Left ventricle myocardium inferior (tissue), 1 donor: ENCODE measurements around the gene PLA2G2C. TPM values are rescaled to one million over a fixed set of nuclear protein-coding genes. Genes with fewer than 3 reads are reported as not detected.
"Not testable (repeated sequence)": the region's sequence is repeated elsewhere in the genome, so short reads cannot be mapped to it uniquely, and the experiment has no call there.

Experiments used
- DNase-seq: peaks from one replicate; pipeline ENCODE4 v3.0.0-alpha.2; 2020
- H3K27ac ChIP-seq: fragments of 200-600 bp; replicated peaks from 2 replicates; pipeline ENCODE4 v1.8.0; 2021
- H3K27me3 ChIP-seq: fragments of 200-600 bp; 2 replicates; pipeline ENCODE4 v1.8.0; 2021; ENCODE audit warnings: low read depth
- H3K36me3 ChIP-seq: fragments of 200-600 bp; 2 replicates; pipeline ENCODE4 v1.8.0; 2021
- H3K4me1 ChIP-seq: fragments of 200-600 bp; 2 replicates; pipeline ENCODE4 v1.8.0; 2021
- H3K4me3 ChIP-seq: fragments of 200-600 bp; 2 replicates; pipeline ENCODE4 v1.8.0; 2021; ENCODE audit warnings: mild to moderate bottlenecking, moderate library complexity
- H3K9me3 ChIP-seq: fragments of 200-600 bp; replicated peaks from 2 replicates; pipeline ENCODE4 v1.8.0; 2021
- intact Hi-C: fragments of 100-400 bp; cut with micrococcal nuclease; formaldehyde crosslinking; loops from one replicate; pipeline ENCODE4 v1.11.0; 2022
- long read RNA-seq: library from polyadenylated mRNA; unstranded; transcript quantifications from one replicate; pipeline ENCODE4 v2.0.0, GENCODE V29; 2021
- total RNA-seq: library from RNA; stranded (reverse); fragmentation: NEBNext Ultra II Directional; extraction: Animal tissue kit (Norgen Biotek cat#: 25700); gene quantifications from one replicate; pipeline ENCODE4 v1.2.1, GENCODE V29; 2021
- TF ChIP-seq, protein P1 (sequence below): fragments of 200-600 bp; IDR thresholded peaks from 2 replicates; pipeline ENCODE4 v1.8.0; 2021; ENCODE audit warnings: antibody characterized with exemption, mild to moderate bottlenecking, borderline replicate concordance
- donor health status: DM: no; HTN: yes; CAD: no; lungs with severe emphysema.

Gene PLA2G2C, protein sequence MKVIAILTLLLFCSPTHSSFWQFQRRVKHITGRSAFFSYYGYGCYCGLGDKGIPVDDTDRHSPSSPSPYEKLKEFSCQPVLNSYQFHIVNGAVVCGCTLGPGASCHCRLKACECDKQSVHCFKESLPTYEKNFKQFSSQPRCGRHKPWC
- total RNA-seq = not detected
- long read RNA-seq = 0 reads

DNA sequence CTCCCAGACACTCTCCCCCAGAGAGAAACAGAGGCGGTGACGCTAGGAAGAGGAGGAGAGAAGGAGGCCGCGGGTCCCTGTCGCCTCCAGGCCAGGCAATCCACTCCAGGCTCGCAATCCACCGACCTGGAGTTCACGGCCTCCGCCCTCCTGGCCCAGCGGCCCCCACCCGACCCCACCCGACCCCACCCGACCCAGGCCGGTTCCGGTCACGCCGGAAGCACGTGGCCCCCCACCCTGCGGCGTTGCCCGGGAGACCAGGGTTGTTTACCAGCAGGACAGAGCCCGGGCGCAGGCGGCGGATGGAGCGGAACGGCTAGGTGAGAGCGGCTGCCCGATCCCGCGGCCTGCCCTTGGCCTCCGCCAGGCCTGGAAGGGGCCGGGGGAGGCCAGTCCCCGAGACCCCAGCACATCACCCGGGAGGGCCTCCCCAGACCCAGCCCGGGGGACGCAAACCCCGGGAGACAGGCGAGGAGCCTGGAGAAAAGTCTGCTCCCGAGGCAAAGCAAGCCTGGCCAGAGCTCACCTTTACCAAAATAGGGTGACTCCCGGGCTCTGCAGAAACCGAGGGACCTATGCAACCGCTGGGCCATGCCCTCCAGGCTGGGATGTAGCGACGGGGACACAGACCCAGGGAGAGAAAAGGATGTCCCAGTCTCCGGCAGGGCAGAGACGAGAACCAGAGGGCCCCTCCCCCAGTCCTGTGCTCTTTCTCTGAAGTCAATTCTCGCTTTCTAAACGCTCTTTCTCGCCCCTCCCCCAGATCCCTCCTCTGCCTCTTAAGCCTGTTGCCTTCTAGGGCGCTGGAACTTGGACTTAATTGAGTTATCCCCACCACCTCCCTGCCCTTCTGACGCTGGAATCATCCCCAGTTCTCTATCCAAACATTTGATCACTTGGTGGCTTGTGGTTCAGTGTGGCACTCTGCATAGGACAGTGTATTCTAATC is at the start of gene PLA2G2C, which contains the start of gene UBXN10:
Gene PLA2G2C (minus strand): TSS at position 685 of the 949 bp plus-strand sequence. CDS start 9,155 bp downstream, outside the sequence.
Gene UBXN10 (plus strand): TSS at position 263 of the 949 bp plus-strand sequence. CDS start 4,466 bp downstream, outside the sequence.
- peaks cover 31% of the 10 kb centered on the region for H3K4me1 ChIP-seq
- peak within 1 kb of the TSS; percentile 40 for H3K27ac ChIP-seq
- intact Hi-C loops = no loop called here
- peaks cover 61% of the 10 kb centered on the region for H3K27me3 ChIP-seq
- peak within 1 kb of the TSS; percentile 66 for H3K4me3 ChIP-seq
- TF ChIP-seq, protein P1, sequence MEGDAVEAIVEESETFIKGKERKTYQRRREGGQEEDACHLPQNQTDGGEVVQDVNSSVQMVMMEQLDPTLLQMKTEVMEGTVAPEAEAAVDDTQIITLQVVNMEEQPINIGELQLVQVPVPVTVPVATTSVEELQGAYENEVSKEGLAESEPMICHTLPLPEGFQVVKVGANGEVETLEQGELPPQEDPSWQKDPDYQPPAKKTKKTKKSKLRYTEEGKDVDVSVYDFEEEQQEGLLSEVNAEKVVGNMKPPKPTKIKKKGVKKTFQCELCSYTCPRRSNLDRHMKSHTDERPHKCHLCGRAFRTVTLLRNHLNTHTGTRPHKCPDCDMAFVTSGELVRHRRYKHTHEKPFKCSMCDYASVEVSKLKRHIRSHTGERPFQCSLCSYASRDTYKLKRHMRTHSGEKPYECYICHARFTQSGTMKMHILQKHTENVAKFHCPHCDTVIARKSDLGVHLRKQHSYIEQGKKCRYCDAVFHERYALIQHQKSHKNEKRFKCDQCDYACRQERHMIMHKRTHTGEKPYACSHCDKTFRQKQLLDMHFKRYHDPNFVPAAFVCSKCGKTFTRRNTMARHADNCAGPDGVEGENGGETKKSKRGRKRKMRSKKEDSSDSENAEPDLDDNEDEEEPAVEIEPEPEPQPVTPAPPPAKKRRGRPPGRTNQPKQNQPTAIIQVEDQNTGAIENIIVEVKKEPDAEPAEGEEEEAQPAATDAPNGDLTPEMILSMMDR = no peak
- no peaks in the 10 kb centered on the region for H3K9me3 ChIP-seq
- peak; percentile 59 for DNase-seq
- no peaks in the 10 kb centered on the region for H3K36me3 ChIP-seq

DNA sequence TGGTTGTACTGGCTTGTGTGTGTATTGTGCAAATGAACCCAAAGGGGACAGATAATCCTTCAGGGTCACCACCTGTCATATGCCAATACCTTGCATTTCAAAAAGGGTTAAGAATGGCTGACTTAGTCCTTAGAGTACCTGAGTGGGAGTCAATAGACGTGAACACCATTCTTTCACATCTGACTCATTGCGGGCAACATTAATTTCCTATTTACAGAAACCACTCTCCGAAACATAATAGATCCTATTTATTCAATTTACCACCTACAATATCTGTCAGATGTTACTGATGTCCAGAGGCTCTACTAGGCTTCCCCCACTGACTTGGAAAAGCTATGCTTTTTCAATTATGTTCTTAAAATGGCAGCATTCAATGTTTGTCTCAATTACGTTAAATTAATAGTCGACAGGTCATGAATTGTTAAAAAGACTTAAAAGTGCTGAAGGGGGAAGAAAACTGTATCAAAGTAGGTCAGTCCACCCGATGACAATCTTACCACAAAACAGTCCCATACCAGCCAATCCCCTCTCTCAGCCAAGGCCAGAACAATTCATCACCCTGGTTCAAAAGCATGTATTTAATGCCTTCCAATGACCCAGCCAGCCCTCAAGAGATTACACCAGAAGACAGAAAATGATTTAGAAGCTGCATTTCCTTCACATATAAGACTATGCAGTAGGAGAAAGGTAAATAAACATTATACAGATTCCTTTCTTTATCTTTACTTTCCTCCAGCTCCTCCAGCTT is 48.6 kb upstream of the PLA2G2C start:
- intact Hi-C loops = no loop called here
- peaks cover 8% of the 10 kb centered on the region for H3K4me1 ChIP-seq

DNA sequence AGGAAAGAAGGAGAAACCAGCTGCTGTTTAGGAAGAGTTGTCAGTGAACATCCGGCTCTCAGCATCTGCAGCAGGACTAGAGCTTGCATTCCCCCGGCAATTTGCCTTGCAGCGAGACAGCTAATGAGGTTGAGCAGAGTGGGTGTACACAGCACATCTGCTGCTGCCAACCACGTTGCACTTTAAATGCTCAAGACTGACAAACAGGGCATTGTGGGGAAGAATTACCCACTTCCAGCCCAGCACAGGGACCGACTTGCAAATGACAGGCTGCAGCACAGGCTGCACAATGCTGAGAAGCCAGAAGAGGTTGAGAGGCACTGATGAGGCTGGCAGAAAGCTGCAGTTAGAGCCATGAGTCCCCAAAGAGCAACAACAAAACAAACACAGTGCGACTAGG is 47.5 kb upstream of the PLA2G2C start:
- H3K27ac ChIP-seq = no peak overlapping the region
- TF ChIP-seq, protein P1 = no peak
- H3K27me3 ChIP-seq = peaks cover 91% of the 10 kb centered on the region
- H3K4me3 ChIP-seq = no peak overlapping the region
- no peaks in the 10 kb centered on the region for H3K9me3 ChIP-seq
- no peak for DNase-seq
- H3K4me1 ChIP-seq = peaks cover 8% of the 10 kb centered on the region
- intact Hi-C loops = no loop called here
- no peaks in the 10 kb centered on the region for H3K36me3 ChIP-seq

More for the DNA sequence above, 48.6 kb upstream of the PLA2G2C start:
- Histone ChIP-seq H3K27me3 (peaks cover 92% of the 10 kb centered on the region), H3K9me3 (no peaks in the 10 kb centered on the region), H3K36me3 (no peaks in the 10 kb centered on the region), H3K4me3 (no peak overlapping the region), H3K27ac (no peak overlapping the region)
- TF ChIP-seq, protein P1 = no peak
- no peak for DNase-seq

DNA sequence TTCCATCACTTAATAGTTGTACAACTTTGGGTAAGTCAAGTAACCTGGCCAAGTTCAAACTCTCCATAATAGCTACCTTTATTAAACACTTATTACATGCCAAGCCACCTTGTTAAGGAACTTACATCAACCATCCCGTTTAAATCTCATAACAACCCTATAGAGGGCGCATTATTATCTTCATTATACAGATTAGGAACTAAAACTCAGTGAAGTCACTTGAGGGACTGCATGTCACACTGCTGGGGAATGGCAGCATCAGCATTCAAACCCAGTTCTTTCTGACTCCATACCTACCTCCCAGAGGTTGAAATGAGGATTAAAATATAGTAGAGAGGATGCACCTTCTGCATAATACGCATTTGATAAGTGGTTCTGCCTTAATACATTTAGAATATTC is 47.1 kb upstream of the PLA2G2C start:
- H3K4me1 ChIP-seq = peaks cover 8% of the 10 kb centered on the region
- H3K9me3 ChIP-seq = no peaks in the 10 kb centered on the region
- no peaks in the 10 kb centered on the region for H3K36me3 ChIP-seq
- H3K27me3 ChIP-seq = peaks cover 91% of the 10 kb centered on the region
- H3K4me3 ChIP-seq = no peak overlapping the region
- H3K27ac ChIP-seq = no peak overlapping the region
- intact Hi-C loops = no loop called here
- DNase-seq = no peak
- TF ChIP-seq, protein P1 = peak; percentile 52

DNA sequence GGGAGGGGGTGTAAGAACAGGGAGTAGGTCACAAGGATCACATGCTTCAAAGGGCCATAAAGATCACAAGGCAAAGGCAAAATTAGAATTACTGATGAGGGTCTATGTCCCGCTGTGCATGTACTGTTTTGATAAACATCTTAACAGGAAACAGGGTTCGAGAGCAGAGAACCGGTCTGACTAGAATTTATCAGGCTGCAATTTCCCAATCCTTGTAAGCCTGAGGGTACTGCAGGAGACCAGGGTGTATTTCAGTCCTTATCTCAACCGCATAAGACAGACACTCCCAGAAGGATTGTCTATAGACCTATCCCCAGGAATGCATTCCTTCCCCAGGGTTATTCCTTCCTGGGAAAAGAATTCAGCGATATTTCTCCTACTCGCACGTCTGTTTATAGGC is 46.2 kb upstream of the PLA2G2C start:
- H3K36me3 ChIP-seq, H3K4me3 ChIP-seq, H3K4me1 ChIP-seq, H3K27ac ChIP-seq, H3K9me3 ChIP-seq, intact Hi-C loops, DNase-seq: not testable (repeated sequence)
- peaks cover 91% of the 10 kb centered on the region for H3K27me3 ChIP-seq
